Measurements from ENCODE around the gene CWF19L2.

DNA sequence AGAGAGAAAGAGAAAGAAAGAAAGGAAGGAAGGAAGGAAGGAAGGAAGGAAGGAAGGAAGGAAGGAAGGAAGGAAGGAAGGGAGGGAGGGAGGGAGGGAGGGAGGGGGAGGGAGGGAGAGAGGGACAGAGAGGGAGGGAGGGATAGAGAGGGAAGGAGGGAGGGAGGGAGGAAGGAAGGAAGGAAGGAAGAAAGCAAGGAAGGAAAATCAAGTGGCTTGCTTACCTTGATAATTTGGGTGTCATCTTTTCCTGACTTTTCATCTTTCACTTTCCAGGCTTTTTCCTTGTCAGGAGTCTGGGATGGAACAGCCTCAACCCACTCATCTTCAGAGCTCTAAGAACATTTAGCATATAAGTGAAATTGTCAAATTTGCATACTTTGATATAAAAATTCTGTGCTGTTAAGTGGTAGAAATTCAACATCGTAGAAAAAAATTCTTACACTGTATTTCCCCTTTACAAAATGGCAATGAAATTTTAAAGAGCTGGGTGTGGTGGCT lies 14.9 kb downstream of the CWF19L2 start:
- no peak for TF ChIP-seq POLR2A (IDR thresholded peaks at IDR 0.05)
- no peak for TF ChIP-seq EP300 (IDR thresholded peaks at IDR 0.05)

Measured in suprapubic skin (tissue), 2 donors.